K562 treated with DMSO at 1 percent for 4 hours (cell line): ENCODE results near the gene HMGCLL1. TPM values are rescaled to one million over a fixed set of nuclear protein-coding genes. Genes with fewer than 3 reads are reported as not detected.

Source experiments
- total RNA-seq: library from RNA; unstranded; fragments of 300-600 nt; gene quantifications from 2 replicates; pipeline ENCODE4 v1.2.3, GENCODE V29; 2022; ENCODE audit not compliant: insufficient read depth

HMGCLL1 gene
- not detected in 2 replicates for total RNA-seq

DNA sequence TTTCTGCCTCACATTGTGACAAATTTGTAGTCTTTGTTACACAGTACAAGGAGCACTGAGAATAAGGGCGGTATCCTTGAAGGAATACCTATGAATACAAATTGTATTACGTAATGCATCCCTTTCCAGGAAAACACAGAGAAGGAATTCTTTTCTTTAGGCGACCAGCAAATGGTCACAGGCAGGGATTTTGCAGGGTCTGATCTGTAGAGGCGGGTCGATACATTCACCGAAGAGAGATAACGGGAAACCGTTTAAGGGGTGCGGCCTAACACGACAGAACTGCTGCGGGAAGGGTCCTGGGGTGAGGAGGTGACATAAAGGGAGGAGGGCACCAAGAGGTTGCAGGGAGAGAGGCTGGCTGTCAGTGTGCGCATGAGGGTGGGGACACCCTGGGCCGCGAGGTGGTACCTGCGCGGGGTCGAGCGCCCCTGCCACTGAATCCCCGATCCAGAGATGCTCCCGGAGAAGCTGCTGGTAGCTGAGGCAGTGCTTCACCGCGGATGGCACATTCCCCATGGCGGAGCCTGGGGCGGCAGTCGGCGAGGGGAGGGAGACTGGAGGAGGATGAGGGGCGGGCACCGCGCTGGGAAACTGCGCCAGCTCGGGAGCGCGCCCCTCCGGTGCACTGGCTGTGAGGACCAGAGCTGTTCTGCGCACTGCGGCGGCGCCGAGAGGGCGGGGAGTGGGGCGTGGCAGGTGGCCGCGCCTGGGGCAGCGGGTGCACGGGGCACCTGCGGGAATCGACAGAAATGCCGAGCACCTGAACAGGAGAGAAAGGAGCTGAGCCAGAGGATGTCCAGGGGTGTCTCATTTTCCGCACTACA lies at the start of gene HMGCLL1:
HMGCLL1 (minus strand) TSS at position 656 of the 827 bp plus-strand sequence; CDS start at position 519, 137 bp downstream.

